ENCODE data around the gene HABP4. TPM values are rescaled to one million over a fixed set of nuclear protein-coding genes. Genes with fewer than 3 reads are reported as not detected.

The HABP4 gene
- total and polyA plus RNA-seq, 10 of the 15 experiments (the other 5 are each of a cell fraction or from before 2014, with no cell fraction given), result 1.6 to 15.4 (median 11.6) TPM

- H4K20me1 ChIP-seq (ENCODE audit: control insufficient read depth, insufficient read depth), result no peaks in the 10 kb centered on the region
- H3K27ac ChIP-seq (ENCODE audit: control insufficient read depth, insufficient read depth), result no peak overlapping the region
- H3K9ac ChIP-seq (ENCODE audit: control insufficient read depth, insufficient read depth, low read length), result no peak overlapping the region
- H3K79me2 ChIP-seq (ENCODE audit: control insufficient read depth, insufficient read depth, low read length), result no peaks in the 10 kb centered on the region
- TF ChIP-seq PML (IDR thresholded peaks at IDR 0.05; ENCODE audit: low read length) (no peak), SREBF2 (IDR thresholded peaks at IDR 0.05; ENCODE audit: low read length) (no peak), BHLHE40 (IDR thresholded peaks at IDR 0.05; ENCODE audit: borderline replicate concordance in 1 of 2, low read depth in 2 of 2, low read length in 1 of 2) (no peak), BMI1 (IDR thresholded peaks at IDR 0.05; ENCODE audit: borderline replicate concordance) (no peak), ZNF622 (IDR thresholded peaks at IDR 0.05) (no peak), SMC3 (IDR thresholded peaks at IDR 0.05; ENCODE audit: borderline replicate concordance, low read length) (no peak), YBX1 (IDR thresholded peaks at IDR 0.05) (no peak), IKZF2 (IDR thresholded peaks at IDR 0.05) (no peak), CHD2 (IDR thresholded peaks at IDR 0.05; ENCODE audit: borderline replicate concordance, low read depth, low read length) (no peak), CBFB (IDR thresholded peaks at IDR 0.05; ENCODE audit: low read depth) (no peak), POLR2AphosphoS2 (IDR thresholded peaks at IDR 0.05; ENCODE audit: low read depth, low read length) (no peak), SREBF1 (IDR thresholded peaks at IDR 0.05; ENCODE audit: low read length) (no peak), MEF2B (IDR thresholded peaks at IDR 0.05; ENCODE audit: partially characterized antibody, poor library complexity, severe bottlenecking) (no peak), ASH2L (IDR thresholded peaks at IDR 0.05; ENCODE audit: borderline replicate concordance, low read depth) (no peak), IRF4 (IDR thresholded peaks at IDR 0.05; ENCODE audit: low read depth, low read length) (no peak), SIN3A (IDR thresholded peaks at IDR 0.05; ENCODE audit: low read depth, low read length) (no peak)
- TF ChIP-seq, protein P1, sequence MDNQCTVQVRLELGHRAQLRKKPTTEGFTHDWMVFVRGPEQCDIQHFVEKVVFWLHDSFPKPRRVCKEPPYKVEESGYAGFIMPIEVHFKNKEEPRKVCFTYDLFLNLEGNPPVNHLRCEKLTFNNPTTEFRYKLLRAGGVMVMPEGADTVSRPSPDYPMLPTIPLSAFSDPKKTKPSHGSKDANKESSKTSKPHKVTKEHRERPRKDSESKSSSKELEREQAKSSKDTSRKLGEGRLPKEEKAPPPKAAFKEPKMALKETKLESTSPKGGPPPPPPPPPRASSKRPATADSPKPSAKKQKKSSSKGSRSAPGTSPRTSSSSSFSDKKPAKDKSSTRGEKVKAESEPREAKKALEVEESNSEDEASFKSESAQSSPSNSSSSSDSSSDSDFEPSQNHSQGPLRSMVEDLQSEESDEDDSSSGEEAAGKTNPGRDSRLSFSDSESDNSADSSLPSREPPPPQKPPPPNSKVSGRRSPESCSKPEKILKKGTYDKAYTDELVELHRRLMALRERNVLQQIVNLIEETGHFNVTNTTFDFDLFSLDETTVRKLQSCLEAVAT (IDR thresholded peaks at IDR 0.05), result no peak
- TF ChIP-seq, protein P2, sequence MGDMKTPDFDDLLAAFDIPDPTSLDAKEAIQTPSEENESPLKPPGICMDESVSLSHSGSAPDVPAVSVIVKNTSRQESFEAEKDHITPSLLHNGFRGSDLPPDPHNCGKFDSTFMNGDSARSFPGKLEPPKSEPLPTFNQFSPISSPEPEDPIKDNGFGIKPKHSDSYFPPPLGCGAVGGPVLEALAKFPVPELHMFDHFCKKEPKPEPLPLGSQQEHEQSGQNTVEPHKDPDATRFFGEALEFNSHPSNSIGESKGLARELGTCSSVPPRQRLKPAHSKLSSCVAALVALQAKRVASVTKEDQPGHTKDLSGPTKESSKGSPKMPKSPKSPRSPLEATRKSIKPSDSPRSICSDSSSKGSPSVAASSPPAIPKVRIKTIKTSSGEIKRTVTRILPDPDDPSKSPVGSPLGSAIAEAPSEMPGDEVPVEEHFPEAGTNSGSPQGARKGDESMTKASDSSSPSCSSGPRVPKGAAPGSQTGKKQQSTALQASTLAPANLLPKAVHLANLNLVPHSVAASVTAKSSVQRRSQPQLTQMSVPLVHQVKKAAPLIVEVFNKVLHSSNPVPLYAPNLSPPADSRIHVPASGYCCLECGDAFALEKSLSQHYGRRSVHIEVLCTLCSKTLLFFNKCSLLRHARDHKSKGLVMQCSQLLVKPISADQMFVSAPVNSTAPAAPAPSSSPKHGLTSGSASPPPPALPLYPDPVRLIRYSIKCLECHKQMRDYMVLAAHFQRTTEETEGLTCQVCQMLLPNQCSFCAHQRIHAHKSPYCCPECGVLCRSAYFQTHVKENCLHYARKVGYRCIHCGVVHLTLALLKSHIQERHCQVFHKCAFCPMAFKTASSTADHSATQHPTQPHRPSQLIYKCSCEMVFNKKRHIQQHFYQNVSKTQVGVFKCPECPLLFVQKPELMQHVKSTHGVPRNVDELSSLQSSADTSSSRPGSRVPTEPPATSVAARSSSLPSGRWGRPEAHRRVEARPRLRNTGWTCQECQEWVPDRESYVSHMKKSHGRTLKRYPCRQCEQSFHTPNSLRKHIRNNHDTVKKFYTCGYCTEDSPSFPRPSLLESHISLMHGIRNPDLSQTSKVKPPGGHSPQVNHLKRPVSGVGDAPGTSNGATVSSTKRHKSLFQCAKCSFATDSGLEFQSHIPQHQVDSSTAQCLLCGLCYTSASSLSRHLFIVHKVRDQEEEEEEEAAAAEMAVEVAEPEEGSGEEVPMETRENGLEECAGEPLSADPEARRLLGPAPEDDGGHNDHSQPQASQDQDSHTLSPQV (IDR thresholded peaks at IDR 0.05), result no peak
- H3K4me3 ChIP-seq, result no peak overlapping the region
- POLR2A ChIA-PET, result no interaction called here
- H3K4me2 ChIP-seq (ENCODE audit: control insufficient read depth, insufficient read depth), result no peak overlapping the region
- H2AFZ ChIP-seq (ENCODE audit: control insufficient read depth, low read depth, low read length), result no peak overlapping the region
- H3K4me1 ChIP-seq (ENCODE audit: control insufficient read depth, insufficient read depth, low read length), result no peaks in the 10 kb centered on the region
- SMC1A ChIA-PET (ENCODE audit: uncharacterized antibody, unreplicated experiment), result no interaction called here
- in situ Hi-C loops (cut with MboI) (no loop called here), intact Hi-C loops (cut with micrococcal nuclease; ENCODE audit: unreplicated experiment) (no loop called here)
- WGBS (ENCODE audit: insufficient coverage, insufficient replicate concordance, low lambda C conversion rate, missing lambda C conversion rate), result 77% methylated on average over 6 of the region's 6 CpGs
- RAD21 ChIA-PET (ENCODE audit: unreplicated experiment), result no interaction called here
- CTCF ChIA-PET, result no interaction called here
- FAIRE-seq (no peak), ATAC-seq (no peak), DNase-seq (ENCODE audit: low read depth, low spot score) (no peak)
- H3K36me3 ChIP-seq (ENCODE audit: control insufficient read depth in 2 of 2, insufficient read depth in 2 of 2, low read length in 1 of 2), result no peaks in the 10 kb centered on the region
- BruUV-seq (replicated peaks), result no TSS peak
- no peaks in the 10 kb centered on the region for H3K9me3 ChIP-seq (replicated peaks; ENCODE audit: control insufficient read depth, insufficient read depth, low read length)
- no peaks in the 10 kb centered on the region for H3K27me3 ChIP-seq (replicated peaks in 1 of 2; ENCODE audit: control insufficient read depth in 2 of 2, insufficient read depth in 2 of 2, low read length in 1 of 2)
Observed at GRCh38 chr9:96464426-96464825, 14.5 kb downstream of the HABP4 start.

All from GM12878 (cell line).